A549 (cell line): ENCODE data around the gene SPATA4. TPM values are rescaled to one million over a fixed set of nuclear protein-coding genes. Genes with fewer than 3 reads are reported as not detected.

Experiments used
- ATAC-seq, 2 experiments: fragments of 200-7000 bp in 1 of 2; fragments of >200 bp in 1 of 2; cut with Nextera tagmentation in 1 of 2; cut with Tn5 transposase in 1 of 2; 3 replicates each; pipeline versions ENCODE4 v1.8.0 to v1.9.1; 2018 to 2020; ENCODE audit warnings: mild to moderate bottlenecking in 1 of 2, moderate library complexity in 1 of 2
- CTCF ChIA-PET: fragments of 300-600 bp; sonication (Branson Sonifier 250); formaldehyde crosslinking; extraction: SDS; loops from one replicate; lab custom pipeline; 2021; ENCODE audit warnings: antibody characterized with exemption, inconsistent platforms; lab: Yijun Ruan, JAX
- POLR2A ChIA-PET: fragments of 350-600 bp; formaldehyde crosslinking; extraction: SDS; loops from one replicate; lab custom pipeline; 2021; ENCODE audit warnings: antibody characterized with exemption, inconsistent platforms; lab: Yijun Ruan, JAX
- DNase-seq, 2 experiments: peaks; one replicate each; pipeline versions ENCODE4 v3.0.0 to v3.0.0-alpha.2; 2011 to 2016; ENCODE audit warnings: low read depth in 1 of 2, low spot score in 1 of 2
- FAIRE-seq: peaks from 2 replicates; lab custom pipeline; 2011; peaks lifted over from hg19 to GRCh38; lab: Jason Lieb, UNC
- H3K27ac ChIP-seq, 2 experiments: fragments of >200 bp; sonication (Bioruptor Twin); formaldehyde crosslinking; 3 replicates each; pipeline ENCODE4 v1.5.1; 2016 to 2017
- H3K4me1 ChIP-seq: fragments of >200 bp; sonication (Bioruptor Twin); formaldehyde crosslinking; 3 replicates; pipeline ENCODE4 v1.6.1; 2016
- H3K4me2 ChIP-seq: fragments of >200 bp; sonication (Bioruptor Twin); formaldehyde crosslinking; 3 replicates; pipeline ENCODE4 v1.6.1; 2016
- H3K4me3 ChIP-seq: fragments of >200 bp; sonication (Bioruptor Twin); formaldehyde crosslinking; 3 replicates; pipeline ENCODE4 v1.5.1; 2016
- H3K9me3 ChIP-seq: fragments of >200 bp; sonication (Bioruptor Twin); formaldehyde crosslinking; 3 replicates; pipeline ENCODE4 v1.6.1; 2016
- CBX2 ChIP-seq: fragments of 200-600 bp; sonication (generic); IDR thresholded peaks from 2 replicates; pipeline ENCODE4 v1.6.1; 2016; ENCODE audit warnings: low read depth, mild to moderate bottlenecking, borderline replicate concordance
- CBX8 ChIP-seq: fragments of 200-600 bp; sonication (generic); IDR thresholded peaks from 2 replicates; pipeline ENCODE4 v1.6.1; 2016
- CHD4 ChIP-seq: fragments of 200-600 bp; sonication (generic); IDR thresholded peaks from 2 replicates; pipeline ENCODE4 v1.6.1; 2016; ENCODE audit warnings: antibody characterized with exemption, mild to moderate bottlenecking, borderline replicate concordance
- EHMT2 ChIP-seq: fragments of 200-600 bp; sonication (generic); IDR thresholded peaks from 2 replicates; pipeline ENCODE4 v1.6.1; 2016; ENCODE audit warnings: antibody characterized with exemption, low read depth, mild to moderate bottlenecking, moderate library complexity
- EP300 ChIP-seq, 2 experiments: fragments of >200 bp; sonication (Bioruptor Twin); formaldehyde crosslinking; IDR thresholded peaks; 2 replicates in 1 of 2; 3 replicates in 1 of 2; pipeline ENCODE4 v1.6.1; 2016 to 2017
- FOXS1 ChIP-seq: fragments of 250-450 bp; sonication (Bioruptor Pico); IDR thresholded peaks from 2 replicates; pipeline ENCODE4 v1.5.0; 2020; ENCODE audit warnings: mild to moderate bottlenecking, moderate library complexity
- GATA3 ChIP-seq: IDR thresholded peaks from 2 replicates; pipeline ENCODE4 v1.6.1; 2012; ENCODE audit warnings: borderline replicate concordance
- HOXA7 ChIP-seq: fragments of 250-450 bp; sonication (Bioruptor Pico); IDR thresholded peaks from 2 replicates; pipeline ENCODE4 v1.5.0; 2020; ENCODE audit warnings: mild to moderate bottlenecking, moderate library complexity
- HOXB13 ChIP-seq: fragments of 250-450 bp; sonication (Bioruptor Pico); IDR thresholded peaks from 2 replicates; pipeline ENCODE4 v1.5.0; 2020; ENCODE audit warnings: low read depth, mild to moderate bottlenecking, moderate library complexity
- KDM5A ChIP-seq: fragments of 200-600 bp; sonication (generic); IDR thresholded peaks from 2 replicates; pipeline ENCODE4 v1.6.1; 2016; ENCODE audit warnings: antibody characterized with exemption, mild to moderate bottlenecking
- MAZ ChIP-seq: fragments of 150-350 bp; IDR thresholded peaks from 2 replicates; pipeline ENCODE4 v1.6.1; 2014; ENCODE audit warnings: antibody characterized with exemption, low read depth, low read length, borderline replicate concordance
- NFE2L2 ChIP-seq: fragments of 150-350 bp; conservative IDR thresholded peaks from 2 replicates; pipeline ENCODE4 v1.6.1; 2014; ENCODE audit warnings: low read length
- NR3C1 ChIP-seq: fragments of >200 bp; sonication (Bioruptor Twin); formaldehyde crosslinking; IDR thresholded peaks from 3 replicates; pipeline ENCODE4 v1.6.1; 2017
- RARB ChIP-seq: fragments of 250-450 bp; sonication (Bioruptor Pico); IDR thresholded peaks from 2 replicates; pipeline ENCODE4 v1.8.0; 2021; ENCODE audit warnings: mild to moderate bottlenecking, moderate library complexity
- RCOR1 ChIP-seq: fragments of 150-350 bp; IDR thresholded peaks from 2 replicates; pipeline ENCODE4 v1.6.1; 2014; ENCODE audit warnings: antibody characterized with exemption, low read length, low read depth
- RFX5 ChIP-seq: fragments of 450-650 bp; IDR thresholded peaks from 2 replicates; pipeline ENCODE4 v1.7.1; 2014; ENCODE audit warnings: antibody characterized with exemption, mild to moderate bottlenecking, moderate library complexity
- ZC3H11A ChIP-seq: fragments of 450-650 bp; IDR thresholded peaks from 2 replicates; pipeline ENCODE4 v1.6.1; 2014; ENCODE audit warnings: antibody characterized with exemption, mild to moderate bottlenecking
- ZSCAN20 ChIP-seq: fragments of 250-450 bp; sonication (Bioruptor Pico); IDR thresholded peaks from 2 replicates; pipeline ENCODE4 v1.8.0; 2022; ENCODE audit warnings: mild to moderate bottlenecking, moderate library complexity
- WGBS: methylation state at CpG from one replicate; pipeline ENCODE4 v1.1.6; 2017; ENCODE audit errors: missing lambda C conversion rate; 5-methylcytosine and 5-hydroxymethylcytosine counted together
- polyA plus RNA-seq, 4 experiments: library from polyadenylated mRNA; depleted of rRNA in 3 of 4; stranded (reverse); fragments of >200 nt; fragmentation: RNase III in 1 of 4; extraction: RNeasy Plus Mini Kit Qiagen cat#74134 plus additional on column Dnase treatment in 1 of 4; gene quantifications; 2 replicates in 3 of 4; 3 replicates in 1 of 4; pipeline ENCODE4 v1.2.3, GENCODE V29; 2011 to 2017
- TF ChIP-seq, protein P1 (sequence below): fragments of 200-600 bp; sonication (generic); IDR thresholded peaks from 2 replicates; pipeline ENCODE4 v1.6.1; 2016; ENCODE audit warnings: antibody characterized with exemption, mild to moderate bottlenecking, moderate library complexity
- TF ChIP-seq, protein P2 (sequence below): fragments of >200 bp; sonication (Bioruptor Twin); formaldehyde crosslinking; IDR thresholded peaks from 3 replicates; pipeline ENCODE4 v1.5.1; 2016

Gene SPATA4
- polyA plus RNA-seq, 2 of the 4 experiments (the other 2 are of a cell fraction), result 0.21 to 0.26 TPM

DNA sequence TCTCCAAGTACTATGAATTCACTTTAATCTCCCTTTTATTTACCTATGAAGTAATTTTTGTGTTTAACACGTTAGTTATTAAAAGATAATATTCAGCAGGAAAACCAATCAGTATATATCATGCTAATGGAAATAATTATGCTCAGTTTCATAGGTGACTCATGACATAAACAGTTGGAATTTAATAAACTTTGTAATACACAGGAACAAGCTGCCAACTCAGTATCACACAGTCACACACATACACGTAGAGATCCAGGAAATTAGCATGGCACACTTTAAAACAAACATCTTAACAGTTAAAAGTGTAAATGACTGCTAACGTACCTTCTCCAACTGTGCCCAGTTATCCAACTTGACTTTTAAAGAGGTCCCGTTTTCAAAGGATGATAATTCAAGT lies 2.3 kb downstream of the SPATA4 start (continued):
- TF ChIP-seq, protein P1, sequence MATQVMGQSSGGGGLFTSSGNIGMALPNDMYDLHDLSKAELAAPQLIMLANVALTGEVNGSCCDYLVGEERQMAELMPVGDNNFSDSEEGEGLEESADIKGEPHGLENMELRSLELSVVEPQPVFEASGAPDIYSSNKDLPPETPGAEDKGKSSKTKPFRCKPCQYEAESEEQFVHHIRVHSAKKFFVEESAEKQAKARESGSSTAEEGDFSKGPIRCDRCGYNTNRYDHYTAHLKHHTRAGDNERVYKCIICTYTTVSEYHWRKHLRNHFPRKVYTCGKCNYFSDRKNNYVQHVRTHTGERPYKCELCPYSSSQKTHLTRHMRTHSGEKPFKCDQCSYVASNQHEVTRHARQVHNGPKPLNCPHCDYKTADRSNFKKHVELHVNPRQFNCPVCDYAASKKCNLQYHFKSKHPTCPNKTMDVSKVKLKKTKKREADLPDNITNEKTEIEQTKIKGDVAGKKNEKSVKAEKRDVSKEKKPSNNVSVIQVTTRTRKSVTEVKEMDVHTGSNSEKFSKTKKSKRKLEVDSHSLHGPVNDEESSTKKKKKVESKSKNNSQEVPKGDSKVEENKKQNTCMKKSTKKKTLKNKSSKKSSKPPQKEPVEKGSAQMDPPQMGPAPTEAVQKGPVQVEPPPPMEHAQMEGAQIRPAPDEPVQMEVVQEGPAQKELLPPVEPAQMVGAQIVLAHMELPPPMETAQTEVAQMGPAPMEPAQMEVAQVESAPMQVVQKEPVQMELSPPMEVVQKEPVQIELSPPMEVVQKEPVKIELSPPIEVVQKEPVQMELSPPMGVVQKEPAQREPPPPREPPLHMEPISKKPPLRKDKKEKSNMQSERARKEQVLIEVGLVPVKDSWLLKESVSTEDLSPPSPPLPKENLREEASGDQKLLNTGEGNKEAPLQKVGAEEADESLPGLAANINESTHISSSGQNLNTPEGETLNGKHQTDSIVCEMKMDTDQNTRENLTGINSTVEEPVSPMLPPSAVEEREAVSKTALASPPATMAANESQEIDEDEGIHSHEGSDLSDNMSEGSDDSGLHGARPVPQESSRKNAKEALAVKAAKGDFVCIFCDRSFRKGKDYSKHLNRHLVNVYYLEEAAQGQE, result no peak
- TF ChIP-seq CBX2 (no peak), GATA3 (no peak), HOXA7 (CRISPR knock-in tag) (no peak), CBX8 (no peak), ZC3H11A (no peak), MAZ (no peak), EHMT2 (no peak)
- TF ChIP-seq, all 56 proteins: peak for 0

DNA sequence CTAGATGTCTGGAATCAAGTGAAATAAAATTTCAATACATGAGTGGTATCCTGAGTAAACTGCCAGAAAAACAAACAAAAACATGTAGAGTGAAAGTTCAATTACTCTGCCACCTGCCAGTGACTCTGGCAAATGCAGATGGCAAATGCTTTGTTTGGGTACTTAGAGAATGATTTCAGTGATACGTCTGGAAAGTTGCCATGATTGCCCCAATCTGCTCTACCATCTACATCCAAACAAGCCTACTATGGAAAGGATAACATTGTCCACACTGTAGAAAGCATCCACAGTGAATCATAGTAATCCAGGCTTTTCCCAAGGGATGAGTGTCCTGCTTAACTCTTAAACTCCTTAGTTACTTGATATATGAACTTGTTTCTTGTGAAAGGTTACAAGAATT lies 3.4 kb downstream of the SPATA4 start:
- Histone ChIP-seq H3K4me1 (peaks cover 7% of the 10 kb centered on the region; the same call in 2 of the 3 replicates), H3K27ac (no peak overlapping the region), H3K4me3 (no peak overlapping the region), H3K4me2 (no peak overlapping the region), H3K9me3 (no peaks in the 10 kb centered on the region)
- POLR2A ChIA-PET, result no interaction called here
- no peak for ATAC-seq
- 10% methylated on average over 1 of the region's 1 CpG for WGBS
- CTCF ChIA-PET, result no interaction called here
- TF ChIP-seq EP300 (IDR thresholded peaks at IDR 0.05) (no peak), RFX5 (no peak), HOXB13 (CRISPR knock-in tag) (no peak)
- peak in 1 of 2 experiments; percentile 29 for DNase-seq
- no peak for FAIRE-seq

DNA sequence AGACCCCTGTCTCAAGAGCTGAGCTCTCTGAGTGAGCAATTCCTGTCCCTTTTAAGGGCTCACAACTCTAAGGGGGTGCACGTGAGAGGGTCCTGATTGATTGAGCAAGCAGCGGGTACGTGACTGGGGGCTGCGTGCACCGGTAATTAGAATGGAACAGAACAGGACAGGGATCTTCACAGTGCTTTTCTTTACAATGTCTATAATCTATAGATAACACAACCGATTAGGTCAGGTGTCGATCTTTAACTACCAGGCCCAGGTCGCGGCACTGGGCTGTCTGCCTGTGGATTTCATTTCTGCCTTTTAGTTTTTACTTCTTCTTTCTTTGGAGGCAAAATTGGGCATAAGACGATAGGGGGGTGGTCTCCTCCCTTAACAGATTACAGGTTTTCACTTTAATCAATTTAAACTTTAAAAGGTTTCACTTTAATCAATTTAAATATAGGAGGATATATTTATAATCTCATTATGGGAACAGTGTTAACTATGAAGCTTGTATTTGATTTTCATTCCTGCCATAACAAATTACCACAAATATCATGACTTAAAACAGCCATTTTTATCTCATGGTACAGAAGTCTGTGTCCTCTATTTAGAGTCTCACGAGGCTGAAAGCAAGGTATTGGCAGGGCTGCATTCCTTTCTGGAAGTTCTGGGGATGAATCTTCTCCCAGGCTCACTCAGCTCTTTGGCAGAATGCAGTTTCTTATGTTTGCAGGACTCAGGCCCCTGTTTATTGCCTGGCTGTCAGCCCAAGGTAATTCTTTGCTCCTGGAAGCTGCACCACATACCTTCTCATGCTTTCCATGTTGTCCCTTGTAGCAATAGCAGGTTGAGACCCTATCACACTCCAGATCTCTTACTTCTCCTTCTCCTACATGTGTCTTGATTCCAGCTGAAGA lies 5.2 kb downstream of the SPATA4 start:
- FAIRE-seq (no peak), ATAC-seq (no peak)
- no peak overlapping the region for H3K4me2 ChIP-seq

More for the DNA sequence above, 5.2 kb downstream of the SPATA4 start:
- no peak for DNase-seq
- Histone ChIP-seq H3K4me1 (peaks cover 8% of the 10 kb centered on the region; the same call in 1 of the 3 replicates), H3K4me3 (no peak overlapping the region), H3K9me3 (no peaks in the 10 kb centered on the region), H3K27ac (no peak overlapping the region)
- POLR2A ChIA-PET, result no interaction called here
- CTCF ChIA-PET, result interaction anchor here (1.0 kb wide), 1 partner anchor 39 kb away, joined by 3 read pairs; no protein-coding TSS in a partner anchor
- no peak for TF ChIP-seq NFE2L2
- no peak for TF ChIP-seq NR3C1
- no peak for TF ChIP-seq CHD4
- TF ChIP-seq KDM5A, result no peak
- no peak for TF ChIP-seq FOXS1 (CRISPR knock-in tag)
- no peak for TF ChIP-seq CBX8
- no peak for TF ChIP-seq RARB (CRISPR knock-in tag)
- no peak for TF ChIP-seq RCOR1
- no peak for TF ChIP-seq HOXA7 (CRISPR knock-in tag)
- no peak for TF ChIP-seq RFX5
- TF ChIP-seq, protein P2, sequence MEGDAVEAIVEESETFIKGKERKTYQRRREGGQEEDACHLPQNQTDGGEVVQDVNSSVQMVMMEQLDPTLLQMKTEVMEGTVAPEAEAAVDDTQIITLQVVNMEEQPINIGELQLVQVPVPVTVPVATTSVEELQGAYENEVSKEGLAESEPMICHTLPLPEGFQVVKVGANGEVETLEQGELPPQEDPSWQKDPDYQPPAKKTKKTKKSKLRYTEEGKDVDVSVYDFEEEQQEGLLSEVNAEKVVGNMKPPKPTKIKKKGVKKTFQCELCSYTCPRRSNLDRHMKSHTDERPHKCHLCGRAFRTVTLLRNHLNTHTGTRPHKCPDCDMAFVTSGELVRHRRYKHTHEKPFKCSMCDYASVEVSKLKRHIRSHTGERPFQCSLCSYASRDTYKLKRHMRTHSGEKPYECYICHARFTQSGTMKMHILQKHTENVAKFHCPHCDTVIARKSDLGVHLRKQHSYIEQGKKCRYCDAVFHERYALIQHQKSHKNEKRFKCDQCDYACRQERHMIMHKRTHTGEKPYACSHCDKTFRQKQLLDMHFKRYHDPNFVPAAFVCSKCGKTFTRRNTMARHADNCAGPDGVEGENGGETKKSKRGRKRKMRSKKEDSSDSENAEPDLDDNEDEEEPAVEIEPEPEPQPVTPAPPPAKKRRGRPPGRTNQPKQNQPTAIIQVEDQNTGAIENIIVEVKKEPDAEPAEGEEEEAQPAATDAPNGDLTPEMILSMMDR, result no peak
- no peak for TF ChIP-seq ZSCAN20
- WGBS, result 80% methylated on average over 11 of the region's 11 CpGs
